K562 (cell line): ENCODE data around the gene MESP1. TPM values are rescaled to one million over a fixed set of nuclear protein-coding genes. Genes with fewer than 3 reads are reported as not detected.

Source experiments
- CREB3L1 ChIP-seq: fragments of 450-650 bp; IDR thresholded peaks from 2 replicates; pipeline ENCODE4 v1.6.1; 2014; ENCODE audit warnings: low read depth, mild to moderate bottlenecking, moderate library complexity, borderline replicate concordance
- HMGXB4 ChIP-seq: sonication (generic); formaldehyde crosslinking; IDR thresholded peaks from 2 replicates; pipeline ENCODE4 v1.8.1; 2023; ENCODE audit warnings: mild to moderate bottlenecking, missing genetic modification reagents
- JUND ChIP-seq, 2 experiments: IDR thresholded peaks; 2 replicates in 1 of 2; 3 replicates in 1 of 2; pipeline ENCODE4 v1.6.1; 2011; ENCODE audit warnings: borderline replicate concordance in 2 of 2, low read depth in 2 of 2, low read length in 2 of 2, improper control_type of control experiment in 1 of 2, missing biosample characterization in 1 of 2, missing genetic modification characterization in 1 of 2, missing genetic modification reagents in 1 of 2
- MYC ChIP-seq, 2 experiments: fragments of 250-450 bp in 1 of 2; sonication (Bioruptor Pico) in 1 of 2; IDR thresholded peaks; 2 replicates each; pipeline versions ENCODE4 v1.5.1 to v1.6.1; 2012 to 2021; ENCODE audit warnings: low read depth in 2 of 2, borderline replicate concordance in 1 of 2, improper control_type of control experiment in 1 of 2, low read length in 1 of 2, mild to moderate bottlenecking in 1 of 2, moderate library complexity in 1 of 2
- POLR2B ChIP-seq: fragments of 450-650 bp; IDR thresholded peaks from 2 replicates; pipeline ENCODE4 v1.6.1; 2018; ENCODE audit warnings: low read depth; ENCODE audit not compliant: partially characterized antibody
- PREB ChIP-seq: sonication (generic); formaldehyde crosslinking; IDR thresholded peaks from 2 replicates; pipeline ENCODE4 v1.8.1; 2023; ENCODE audit warnings: mild to moderate bottlenecking, missing genetic modification reagents
- RAD21 ChIP-seq, 2 experiments: fragments of 250-450 bp in 1 of 2; fragments of 450-650 bp in 1 of 2; sonication (Bioruptor Pico) in 1 of 2; formaldehyde crosslinking in 1 of 2; IDR thresholded peaks in 1 of 2; conservative IDR thresholded peaks in 1 of 2; 2 replicates each; pipeline versions ENCODE4 v1.4.0 to v1.8.0; 2020 to 2022; ENCODE audit warnings: mild to moderate bottlenecking in 2 of 2, moderate library complexity in 1 of 2
- RB1 ChIP-seq: fragments of 450-650 bp; IDR thresholded peaks from 2 replicates; pipeline ENCODE4 v1.6.1; 2017; ENCODE audit warnings: low read depth, mild to moderate bottlenecking
- SMARCC2 ChIP-seq: fragments of 450-650 bp; IDR thresholded peaks from 2 replicates; pipeline ENCODE4 v1.6.1; 2017; ENCODE audit warnings: antibody characterized with exemption, moderate library complexity, mild to moderate bottlenecking, low read depth
- SMC3 ChIP-seq: conservative IDR thresholded peaks from 2 replicates; pipeline ENCODE4 v1.6.1; 2011; ENCODE audit warnings: low read depth, low read length, improper control_type of control experiment; ENCODE audit not compliant: insufficient read depth
- SRSF3 ChIP-seq: fragments of 200-400 bp; formaldehyde crosslinking; IDR thresholded peaks from 2 replicates; pipeline ENCODE4 v1.6.1; 2016; ENCODE audit warnings: mild to moderate bottlenecking, low read length, moderate library complexity; ENCODE audit not compliant: insufficient read depth
- ZBTB17 ChIP-seq: fragments of 450-650 bp; formaldehyde crosslinking; IDR thresholded peaks from 2 replicates; pipeline ENCODE4 v1.4.0; 2020; ENCODE audit warnings: mild to moderate bottlenecking
- ZNF217 ChIP-seq: sonication (generic); formaldehyde crosslinking; IDR thresholded peaks from 2 replicates; pipeline ENCODE4 v1.8.0; 2022; ENCODE audit warnings: mild to moderate bottlenecking, missing genetic modification reagents
- polyA plus RNA-seq, 8 experiments: library from polyadenylated mRNA; depleted of rRNA in 4 of 8; stranded (reverse) in 5 of 8; unstranded in 3 of 8; fragments of >200 nt; fragmentation: Nextera tagmentation in 2 of 8; fragmentation: Illumina TruSeq in 1 of 8; extraction: Ambion mirVana in 2 of 8; extraction: Trizol in 1 of 8; gene quantifications; 2 replicates each; pipeline versions ENCODE4 v1.2.1 to v1.2.3, GENCODE V29; 2011 to 2014; ENCODE audit warnings: inconsistent platforms in 1 of 8, missing spikeins in 1 of 8
- total RNA-seq, 7 experiments: library from RNA; depleted of rRNA in 6 of 7; stranded (reverse); fragments of >200 nt in 6 of 7; fragmentation: Illumina TruSeq in 2 of 7; extraction: Trizol in 2 of 7; gene quantifications; 2 replicates each; pipeline versions ENCODE4 v1.2.1 to v1.2.3, GENCODE V29; 2011 to 2021; ENCODE audit warnings: low replicate concordance in 1 of 7
- TF ChIP-seq, protein P1 (sequence below): fragments of 250-450 bp; sonication (Bioruptor Pico); IDR thresholded peaks from 2 replicates; pipeline ENCODE4 v1.5.0; 2020; ENCODE audit warnings: mild to moderate bottlenecking, borderline replicate concordance
- TF ChIP-seq, protein P2 (sequence below): fragments of 200-800 bp; sonication (Bioruptor generic); IDR thresholded peaks from 2 replicates; pipeline ENCODE4 v1.6.1; 2017; ENCODE audit warnings: missing genetic modification characterization, missing compliant biosample characterization

The MESP1 gene
- total and polyA plus RNA-seq, 9 of the 15 experiments (the other 6 are each of a cell fraction or from before 2014, with no cell fraction given): 0.14 to 1.1 (median 0.36) TPM; not detected in 4

DNA sequence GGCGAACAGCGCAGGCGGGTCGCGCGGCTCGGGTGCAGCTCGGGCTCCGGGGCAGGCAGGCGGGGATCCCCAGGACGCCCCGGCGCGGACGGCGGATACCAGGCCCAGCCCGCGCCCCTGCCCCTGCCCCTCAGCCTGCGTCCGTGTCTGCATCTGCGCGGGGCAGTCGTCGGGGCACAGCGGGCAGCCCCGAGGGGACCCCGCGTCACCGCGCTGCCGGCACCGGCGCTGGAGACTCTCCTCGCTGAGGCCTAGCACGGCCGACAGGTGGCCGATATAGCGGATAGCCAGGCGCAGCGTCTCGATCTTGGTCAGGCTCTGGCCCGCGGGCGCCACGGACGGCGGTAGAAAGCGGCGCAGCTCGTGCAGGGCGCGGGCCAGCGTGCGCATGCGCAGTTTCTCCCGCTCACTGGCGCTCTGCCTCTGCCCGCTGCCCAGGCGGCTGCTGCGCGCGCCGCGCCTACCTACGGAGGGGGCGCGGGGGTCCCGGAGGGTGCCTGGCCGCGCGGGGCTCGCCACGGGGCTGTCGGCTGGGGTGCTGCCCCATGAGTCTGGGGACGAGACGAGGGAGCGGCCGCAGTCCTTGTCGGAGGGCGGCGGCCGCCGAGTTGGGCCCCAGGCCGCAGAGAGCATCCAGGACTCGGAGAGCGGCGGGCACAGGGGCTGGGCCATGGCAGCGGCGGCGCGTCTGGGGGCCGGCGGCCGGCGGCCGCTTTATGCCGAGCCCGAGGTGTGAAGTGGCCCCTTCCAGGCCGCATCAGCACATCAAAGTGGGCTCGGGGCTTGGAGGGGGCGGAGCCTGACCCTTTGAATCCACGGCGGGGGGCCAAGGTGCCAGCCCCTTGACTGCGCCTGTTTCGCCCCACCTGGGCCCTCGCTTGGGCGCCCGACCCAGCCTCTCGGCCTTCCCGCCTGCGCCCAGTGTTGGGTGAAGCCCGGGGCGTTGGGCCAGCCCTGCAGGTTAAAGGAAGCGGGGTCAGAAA is at the start of gene MESP1 (continued):
- TF ChIP-seq JUND (IDR thresholded peaks at IDR 0.05; ENCODE audit: borderline replicate concordance, low read depth, low read length) (peak; percentile 39; the same call in 1 of the 2 replicates), JUND (tag; IDR thresholded peaks at IDR 0.05; ENCODE audit: borderline replicate concordance, low read depth, low read length) (no peak; the same call in 2 of the 3 replicates), ZBTB17 (no peak), RAD21 (CRISPR knock-in tag; conservative IDR thresholded peaks at IDR 0.05 in 1 of 2, IDR thresholded peaks at IDR 0.05 in 1 of 2) (peak; percentile 62 to 71), RB1 (peak; percentile 88), SRSF3 (no peak), PREB (CRISPR knock-in tag) (no peak), CREB3L1 (peak; percentile 40; the same call in 1 of the 2 replicates), ZNF217 (CRISPR knock-in tag) (no peak), MYC (IDR thresholded peaks at IDR 0.05; ENCODE audit: low read depth, low read length) (peak; percentile 85), MYC (CRISPR knock-in tag; IDR thresholded peaks at IDR 0.05; ENCODE audit: borderline replicate concordance, low read depth) (no peak), SMC3 (peak; percentile 67), HMGXB4 (CRISPR knock-in tag) (peak; percentile 64; the same call in 1 of the 2 replicates), SMARCC2 (no peak), POLR2B (peak; percentile 53)
- TF ChIP-seq, protein P1, sequence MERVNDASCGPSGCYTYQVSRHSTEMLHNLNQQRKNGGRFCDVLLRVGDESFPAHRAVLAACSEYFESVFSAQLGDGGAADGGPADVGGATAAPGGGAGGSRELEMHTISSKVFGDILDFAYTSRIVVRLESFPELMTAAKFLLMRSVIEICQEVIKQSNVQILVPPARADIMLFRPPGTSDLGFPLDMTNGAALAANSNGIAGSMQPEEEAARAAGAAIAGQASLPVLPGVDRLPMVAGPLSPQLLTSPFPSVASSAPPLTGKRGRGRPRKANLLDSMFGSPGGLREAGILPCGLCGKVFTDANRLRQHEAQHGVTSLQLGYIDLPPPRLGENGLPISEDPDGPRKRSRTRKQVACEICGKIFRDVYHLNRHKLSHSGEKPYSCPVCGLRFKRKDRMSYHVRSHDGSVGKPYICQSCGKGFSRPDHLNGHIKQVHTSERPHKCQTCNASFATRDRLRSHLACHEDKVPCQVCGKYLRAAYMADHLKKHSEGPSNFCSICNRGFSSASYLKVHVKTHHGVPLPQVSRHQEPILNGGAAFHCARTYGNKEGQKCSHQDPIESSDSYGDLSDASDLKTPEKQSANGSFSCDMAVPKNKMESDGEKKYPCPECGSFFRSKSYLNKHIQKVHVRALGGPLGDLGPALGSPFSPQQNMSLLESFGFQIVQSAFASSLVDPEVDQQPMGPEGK (CRISPR knock-in tag): no peak
- TF ChIP-seq, protein P2, sequence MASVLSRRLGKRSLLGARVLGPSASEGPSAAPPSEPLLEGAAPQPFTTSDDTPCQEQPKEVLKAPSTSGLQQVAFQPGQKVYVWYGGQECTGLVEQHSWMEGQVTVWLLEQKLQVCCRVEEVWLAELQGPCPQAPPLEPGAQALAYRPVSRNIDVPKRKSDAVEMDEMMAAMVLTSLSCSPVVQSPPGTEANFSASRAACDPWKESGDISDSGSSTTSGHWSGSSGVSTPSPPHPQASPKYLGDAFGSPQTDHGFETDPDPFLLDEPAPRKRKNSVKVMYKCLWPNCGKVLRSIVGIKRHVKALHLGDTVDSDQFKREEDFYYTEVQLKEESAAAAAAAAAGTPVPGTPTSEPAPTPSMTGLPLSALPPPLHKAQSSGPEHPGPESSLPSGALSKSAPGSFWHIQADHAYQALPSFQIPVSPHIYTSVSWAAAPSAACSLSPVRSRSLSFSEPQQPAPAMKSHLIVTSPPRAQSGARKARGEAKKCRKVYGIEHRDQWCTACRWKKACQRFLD (CRISPR knock-in tag): peak; percentile 35; the same call in 1 of the 2 replicates
